ENCODE measurements around the gene COPS6. TPM values are rescaled to one million over a fixed set of nuclear protein-coding genes. Genes with fewer than 3 reads are reported as not detected.

Gene COPS6
- total RNA-seq, 4 donors from 2014 or later, result 22.3 to 42.7 (median 30.0) TPM

DNA sequence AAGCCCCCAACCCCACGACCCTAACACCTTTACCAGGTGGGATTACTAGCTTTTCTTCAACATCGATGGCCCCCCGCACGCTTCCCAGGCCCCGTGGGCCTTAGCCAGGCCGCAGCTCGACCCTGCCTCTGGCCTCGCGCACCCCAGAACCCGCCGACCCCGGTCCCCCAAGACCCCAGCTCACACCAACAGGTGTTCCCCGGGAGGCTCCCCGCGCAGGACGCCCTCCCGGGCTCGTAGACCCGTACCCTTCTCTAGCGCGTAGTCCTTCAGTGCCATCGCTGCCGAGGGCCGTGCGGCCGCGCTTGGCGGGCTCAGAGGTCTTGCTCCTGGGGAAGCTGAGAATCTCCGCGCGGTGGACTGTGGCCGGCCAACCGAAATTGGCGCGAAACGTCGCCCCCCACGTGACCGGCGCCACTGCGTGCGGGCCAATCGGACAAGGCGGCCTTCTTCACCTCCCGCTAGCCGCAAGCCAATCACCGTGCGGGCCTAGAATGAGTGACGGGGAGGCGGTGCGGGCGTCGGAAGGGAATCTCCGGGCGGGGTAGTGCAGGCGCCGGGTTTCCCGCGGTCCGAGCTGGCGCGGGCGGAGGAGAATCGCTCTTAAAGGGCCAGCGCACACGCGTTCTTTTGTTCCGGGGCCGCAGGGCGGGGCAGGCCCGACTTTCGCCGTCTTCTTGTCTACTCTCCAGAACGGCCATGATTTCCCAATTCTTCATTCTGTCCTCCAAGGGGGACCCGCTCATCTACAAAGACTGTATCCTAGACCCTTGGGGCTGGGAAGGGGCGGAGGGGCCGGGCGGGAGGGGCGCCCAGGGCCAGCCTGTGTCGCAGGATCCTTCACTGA, 12.5 kb downstream of the COPS6 start, which contains the start of the genes AP4M1 and MCM7:
Gene AP4M1, plus strand, starts transcription at position 628 of the 847 bp plus-strand sequence. Its CDS starts 72 bp downstream, at position 700.
Gene MCM7, minus strand, starts transcription at position 382 of the 847 bp plus-strand sequence. Its CDS starts 103 bp downstream, at position 279.
- peak; percentile 98 to 100 for DNase-seq (ENCODE audit: low spot score in 2 of 2)
- intact Hi-C loops (cut with DNase I; ENCODE audit: low total_unique reads), result no loop called here
- H3K4me3 ChIP-seq (ENCODE audit: low read depth, poor library complexity, severe bottlenecking), result peak within 1 kb of the TSS; percentile 52
- WGBS, 2 donors, result 0 to 2% methylated on average over 34 to 80 of the region's 80 CpGs
- TF ChIP-seq, protein P1, sequence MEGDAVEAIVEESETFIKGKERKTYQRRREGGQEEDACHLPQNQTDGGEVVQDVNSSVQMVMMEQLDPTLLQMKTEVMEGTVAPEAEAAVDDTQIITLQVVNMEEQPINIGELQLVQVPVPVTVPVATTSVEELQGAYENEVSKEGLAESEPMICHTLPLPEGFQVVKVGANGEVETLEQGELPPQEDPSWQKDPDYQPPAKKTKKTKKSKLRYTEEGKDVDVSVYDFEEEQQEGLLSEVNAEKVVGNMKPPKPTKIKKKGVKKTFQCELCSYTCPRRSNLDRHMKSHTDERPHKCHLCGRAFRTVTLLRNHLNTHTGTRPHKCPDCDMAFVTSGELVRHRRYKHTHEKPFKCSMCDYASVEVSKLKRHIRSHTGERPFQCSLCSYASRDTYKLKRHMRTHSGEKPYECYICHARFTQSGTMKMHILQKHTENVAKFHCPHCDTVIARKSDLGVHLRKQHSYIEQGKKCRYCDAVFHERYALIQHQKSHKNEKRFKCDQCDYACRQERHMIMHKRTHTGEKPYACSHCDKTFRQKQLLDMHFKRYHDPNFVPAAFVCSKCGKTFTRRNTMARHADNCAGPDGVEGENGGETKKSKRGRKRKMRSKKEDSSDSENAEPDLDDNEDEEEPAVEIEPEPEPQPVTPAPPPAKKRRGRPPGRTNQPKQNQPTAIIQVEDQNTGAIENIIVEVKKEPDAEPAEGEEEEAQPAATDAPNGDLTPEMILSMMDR (IDR thresholded peaks at IDR 0.05), result no peak
- no peak for TF ChIP-seq POLR2A (IDR thresholded peaks at IDR 0.05)

DNA sequence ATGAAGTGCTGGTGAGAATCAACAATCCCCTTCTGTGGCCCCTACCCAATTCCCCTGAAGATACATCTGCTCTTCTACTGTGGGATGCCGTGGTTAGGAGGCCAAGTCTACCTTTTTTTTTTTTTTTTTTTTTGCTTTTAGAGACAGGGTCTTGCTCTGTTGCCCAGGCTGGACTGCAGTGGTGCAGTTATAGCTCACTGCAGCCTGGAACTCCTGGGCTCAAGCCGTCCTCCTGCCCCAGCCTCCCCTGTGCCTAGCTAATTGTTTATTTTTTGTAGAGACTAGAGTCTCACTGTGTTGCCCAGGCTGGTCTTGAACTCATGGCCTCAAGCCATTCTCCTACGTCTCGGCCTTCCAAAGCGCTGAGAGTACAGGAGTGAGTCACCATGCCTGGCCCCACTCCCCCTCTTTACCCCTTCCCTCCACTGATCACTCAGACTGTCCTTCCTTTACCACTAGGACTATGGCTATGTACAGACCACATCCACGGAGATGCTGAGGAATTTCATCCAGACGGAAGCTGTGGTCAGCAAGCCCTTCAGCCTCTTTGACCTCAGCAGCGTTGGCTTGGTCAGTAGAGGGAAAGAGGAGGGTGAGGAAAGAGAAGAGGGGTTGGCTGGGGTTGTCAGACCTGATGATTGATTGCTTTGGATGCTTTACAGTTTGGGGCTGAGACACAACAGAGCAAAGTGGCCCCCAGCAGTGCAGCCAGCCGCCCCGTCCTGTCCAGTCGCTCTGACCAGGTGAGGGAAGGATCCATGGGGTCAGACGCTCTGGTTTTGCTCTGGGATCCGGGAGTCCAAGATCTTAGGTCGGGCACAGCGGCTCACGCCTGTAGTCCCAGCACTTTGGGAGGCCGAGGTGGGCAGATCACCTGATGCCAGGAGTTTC, 14.4 kb downstream of the COPS6 start:
- no peak for DNase-seq (ENCODE audit: low spot score in 2 of 2)
- TF ChIP-seq POLR2A (IDR thresholded peaks at IDR 0.05), result no peak
- TF ChIP-seq, protein P1 (IDR thresholded peaks at IDR 0.05), result no peak
- no peak overlapping the region for H3K4me3 ChIP-seq (ENCODE audit: low read depth, poor library complexity, severe bottlenecking)
- 85 to 87% methylated on average over 17 of the region's 17 CpGs for WGBS, 2 donors
- intact Hi-C loops (cut with DNase I; ENCODE audit: low total_unique reads), result no loop called here

DNA sequence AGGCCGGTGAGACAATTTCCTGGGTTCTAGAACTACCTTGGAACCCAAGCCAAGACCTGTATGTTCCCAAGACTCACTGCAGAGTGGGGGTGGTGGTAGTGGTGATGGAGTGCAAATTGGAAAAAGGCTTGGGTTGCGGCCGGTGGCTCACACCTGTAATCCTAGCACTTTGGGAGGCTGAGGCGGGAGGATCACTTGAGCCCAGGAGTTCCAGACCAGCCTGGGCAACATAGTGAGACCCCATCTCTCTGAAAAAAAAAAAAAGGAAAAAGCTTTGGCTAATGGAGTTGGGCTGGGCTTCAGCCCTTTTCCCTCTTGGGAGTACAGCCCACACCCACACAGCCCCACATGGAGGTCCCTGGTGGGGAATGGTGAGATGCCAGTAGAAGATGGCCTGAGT, 16.8 kb downstream of the COPS6 start:
- DNase-seq (ENCODE audit: low spot score in 2 of 2), result no peak
- intact Hi-C loops (cut with DNase I; ENCODE audit: low total_unique reads), result no loop called here
- no peak for TF ChIP-seq POLR2A (IDR thresholded peaks at IDR 0.05)
- TF ChIP-seq, protein P1 (IDR thresholded peaks at IDR 0.05), result no peak
- 93 to 94% methylated on average over 4 of the region's 4 CpGs for WGBS, 2 donors
- no peak overlapping the region for H3K4me3 ChIP-seq (ENCODE audit: low read depth, poor library complexity, severe bottlenecking)

DNA sequence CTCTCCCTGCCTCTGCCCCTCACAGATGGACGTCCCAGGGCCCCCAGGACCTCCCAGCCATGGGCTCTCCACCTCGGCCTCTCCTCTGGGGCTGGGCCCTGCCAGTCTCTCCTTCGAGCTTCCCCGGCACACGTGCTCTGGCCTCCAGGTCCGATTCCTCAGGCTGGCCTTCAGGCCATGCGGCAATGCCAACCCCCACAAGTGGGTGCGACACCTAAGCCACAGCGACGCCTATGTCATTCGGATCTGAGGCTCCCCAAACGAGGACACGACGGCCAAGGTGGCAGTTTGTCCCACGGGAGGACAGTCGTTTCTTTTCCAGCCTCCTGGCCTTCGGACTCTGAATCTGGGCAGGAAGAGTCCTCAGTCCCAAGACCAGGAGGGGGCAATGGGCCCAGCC, 17.9 kb downstream of the COPS6 start:
- no peak overlapping the region for H3K4me3 ChIP-seq (ENCODE audit: low read depth, poor library complexity, severe bottlenecking)
- TF ChIP-seq, protein P1 (IDR thresholded peaks at IDR 0.05), result no peak
- no peak for TF ChIP-seq POLR2A (IDR thresholded peaks at IDR 0.05)
- intact Hi-C loops (cut with DNase I; ENCODE audit: low total_unique reads), result no loop called here
- no peak for DNase-seq (ENCODE audit: low spot score in 2 of 2)
- 74 to 78% methylated on average over 17 of the region's 17 CpGs for WGBS, 2 donors

DNA sequence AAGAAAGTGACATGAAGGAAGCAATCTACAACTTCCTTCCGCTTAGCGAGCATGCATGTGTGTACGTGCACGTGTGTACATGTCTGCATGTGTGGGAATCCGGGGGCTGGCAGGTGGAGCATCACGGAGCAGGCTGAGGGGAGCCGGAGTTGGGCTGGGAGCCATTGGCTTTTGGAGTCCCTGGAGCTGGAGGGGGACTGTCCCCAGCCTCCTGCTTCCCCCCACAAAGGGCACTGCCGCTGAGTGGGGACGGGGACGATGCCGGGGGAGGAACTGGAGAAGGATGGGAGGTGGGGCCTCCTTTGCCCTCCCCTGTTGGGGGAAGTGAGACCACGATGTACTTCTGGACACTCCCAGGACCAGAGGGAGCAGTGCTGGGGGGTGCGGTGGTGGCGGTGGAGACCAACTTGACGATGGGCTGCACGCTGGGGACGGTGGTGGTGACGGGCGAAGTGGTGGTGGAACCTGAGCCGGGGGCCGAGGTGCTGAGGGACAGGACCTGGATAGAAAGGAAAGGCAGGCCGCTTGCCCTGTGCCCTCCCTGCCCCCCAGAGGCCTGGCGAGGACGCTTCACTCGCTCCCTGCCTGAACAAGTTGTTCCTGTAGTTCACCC, 18.5 kb downstream of the COPS6 start:
- no peak for TF ChIP-seq POLR2A (IDR thresholded peaks at IDR 0.05)
- TF ChIP-seq, protein P1 (IDR thresholded peaks at IDR 0.05), result no peak
- intact Hi-C loops (cut with DNase I; ENCODE audit: low total_unique reads), result no loop called here
- 78 to 83% methylated on average over 25 of the region's 25 CpGs for WGBS, 2 donors

More for the DNA sequence above, 18.5 kb downstream of the COPS6 start:
- DNase-seq (ENCODE audit: low spot score in 2 of 2), result no peak
- no peak overlapping the region for H3K4me3 ChIP-seq (ENCODE audit: low read depth, poor library complexity, severe bottlenecking)
